GM23338 (cell line): ENCODE data around the gene APMAP. TPM values are rescaled to one million over a fixed set of nuclear protein-coding genes. Genes with fewer than 3 reads are reported as not detected.

Experiments
- ATAC-seq: fragments of 200-7000 bp; cut with Tn5 transposase; 3 replicates; pipeline ENCODE4 v1.9.1; 2020
- DNase-seq: peaks from one replicate; pipeline ENCODE4 v3.0.0-alpha.2; 2015; ENCODE audit warnings: low spot score
- H2AFZ ChIP-seq: fragments of 200-600 bp; sonication (generic); 2 replicates; pipeline ENCODE4 v1.8.0; 2016; ENCODE audit warnings: antibody characterized with exemption, mild to moderate bottlenecking, moderate library complexity
- H3F3A ChIP-seq: fragments of 200-600 bp; sonication (generic); replicated peaks from 2 replicates; pipeline ENCODE4 v1.8.0; 2017; ENCODE audit warnings: antibody characterized with exemption, mixed run types, low read depth
- H3K27ac ChIP-seq: fragments of 200-600 bp; sonication (generic); 2 replicates; pipeline ENCODE4 v1.6.1; 2016; ENCODE audit warnings: low read depth
- H3K27me3 ChIP-seq: fragments of 200-600 bp; sonication (generic); 2 replicates; pipeline ENCODE4 v1.8.0; 2016; ENCODE audit warnings: mild to moderate bottlenecking, mixed run types, moderate library complexity; ENCODE audit not compliant: insufficient read depth
- H3K36me3 ChIP-seq: fragments of 200-600 bp; sonication (generic); 2 replicates; pipeline ENCODE4 v1.8.0; 2016; ENCODE audit warnings: mild to moderate bottlenecking; ENCODE audit not compliant: insufficient read depth
- H3K4me1 ChIP-seq: fragments of 200-600 bp; sonication (generic); 2 replicates; pipeline ENCODE4 v1.8.0; 2016; ENCODE audit warnings: mild to moderate bottlenecking, moderate library complexity; ENCODE audit not compliant: insufficient read depth
- H3K4me2 ChIP-seq: fragments of 200-600 bp; sonication (generic); 2 replicates; pipeline ENCODE4 v1.7.1; 2017; ENCODE audit warnings: mixed run types
- H3K4me3 ChIP-seq: fragments of 200-600 bp; sonication (generic); 2 replicates; pipeline ENCODE4 v1.6.1; 2016; ENCODE audit warnings: mixed run types
- H3K79me2 ChIP-seq: fragments of 200-600 bp; sonication (generic); replicated peaks from 2 replicates; pipeline ENCODE4 v1.8.0; 2017; ENCODE audit warnings: mild to moderate bottlenecking; ENCODE audit not compliant: insufficient read depth
- H3K9me2 ChIP-seq: fragments of 200-600 bp; sonication (generic); 2 replicates; pipeline ENCODE4 v1.8.0; 2017; ENCODE audit not compliant: insufficient read depth
- H4K20me1 ChIP-seq: fragments of 200-600 bp; sonication (generic); replicated peaks from 2 replicates; pipeline ENCODE4 v1.8.0; 2017; ENCODE audit warnings: mild to moderate bottlenecking; ENCODE audit not compliant: insufficient read depth
- H3K27ac Mint-ChIP-seq: 2 replicates; pipeline ENCODE4 v1.8.0; 2020; ENCODE audit warnings: inconsistent platforms, mild to moderate bottlenecking, moderate library complexity, mixed read lengths
- H3K27me3 Mint-ChIP-seq: 3 replicates; pipeline ENCODE4 v1.8.0; 2022; ENCODE audit warnings: low read depth, mild to moderate bottlenecking, moderate library complexity, mixed read lengths, inconsistent platforms; ENCODE audit not compliant: insufficient read depth, poor library complexity
- H3K36me3 Mint-ChIP-seq: 3 replicates; pipeline ENCODE4 v1.8.0; 2021; ENCODE audit warnings: low read depth, mild to moderate bottlenecking, inconsistent platforms, moderate library complexity, mixed read lengths
- H3K4me1 Mint-ChIP-seq: 3 replicates; pipeline ENCODE4 v1.8.0; 2020; ENCODE audit warnings: mild to moderate bottlenecking, inconsistent platforms, mixed read lengths
- H3K4me3 Mint-ChIP-seq: 3 replicates; pipeline ENCODE4 v1.8.0; 2021; ENCODE audit warnings: moderate library complexity, mild to moderate bottlenecking, inconsistent platforms, mixed read lengths
- H3K9me3 Mint-ChIP-seq: 3 replicates; pipeline ENCODE4 v1.8.0; 2020; ENCODE audit warnings: moderate library complexity, mild to moderate bottlenecking, inconsistent platforms, mixed read lengths
- CREB1 ChIP-seq: fragments of 250-450 bp; sonication (Bioruptor Pico); IDR thresholded peaks from 2 replicates; pipeline ENCODE4 v1.5.0; 2020; ENCODE audit warnings: low read depth, mild to moderate bottlenecking, moderate library complexity
- CTCF ChIP-seq, 2 experiments: fragments of 200-600 bp in 1 of 2; sonication (generic) in 1 of 2; conservative IDR thresholded peaks; 2 replicates each; pipeline versions ENCODE4 v1.5.1 to v1.6.1; 2016 to 2017; ENCODE audit warnings: antibody characterized with exemption in 2 of 2, low read depth in 2 of 2, mild to moderate bottlenecking in 2 of 2, moderate library complexity in 1 of 2
- ETS1 ChIP-seq: IDR thresholded peaks from 2 replicates; pipeline ENCODE4 v1.6.1; 2016; ENCODE audit warnings: antibody characterized with exemption
- EZH2 ChIP-seq: fragments of 200-600 bp; sonication (generic); IDR thresholded peaks from one replicate; pipeline ENCODE4 v1.8.0; 2017; ENCODE audit warnings: antibody characterized with exemption, mild to moderate bottlenecking, low read depth; ENCODE audit not compliant: unreplicated experiment
- EZH2phosphoT487 ChIP-seq: fragments of 200-600 bp; sonication (generic); IDR thresholded peaks from one replicate; pipeline ENCODE4 v1.8.1; 2018; ENCODE audit warnings: antibody characterized with exemption; ENCODE audit not compliant: unreplicated experiment
- JUNB ChIP-seq: IDR thresholded peaks from one replicate; pipeline ENCODE4 v1.6.1; 2016; ENCODE audit warnings: antibody characterized with exemption; ENCODE audit not compliant: unreplicated experiment
- NANOG ChIP-seq: IDR thresholded peaks from 2 replicates; pipeline ENCODE4 v1.6.1; 2016; ENCODE audit warnings: antibody characterized with exemption, borderline replicate concordance
- POLR2AphosphoS5 ChIP-seq: IDR thresholded peaks from 2 replicates; pipeline ENCODE4 v1.6.1; 2016; ENCODE audit warnings: antibody characterized with exemption, low read depth
- REST ChIP-seq: IDR thresholded peaks from one replicate; pipeline ENCODE4 v1.6.1; 2018; ENCODE audit warnings: antibody characterized with exemption; ENCODE audit not compliant: unreplicated experiment
- STAT1 ChIP-seq: IDR thresholded peaks from one replicate; pipeline ENCODE4 v1.6.1; 2016; ENCODE audit warnings: antibody characterized with exemption; ENCODE audit not compliant: unreplicated experiment
- ZNF114 ChIP-seq: fragments of 250-450 bp; sonication (Bioruptor Pico); IDR thresholded peaks from 2 replicates; pipeline ENCODE4 v1.5.0; 2020; ENCODE audit warnings: mild to moderate bottlenecking, moderate library complexity
- ZNF331 ChIP-seq: fragments of 250-450 bp; sonication (Bioruptor Pico); IDR thresholded peaks from 2 replicates; pipeline ENCODE4 v1.5.0; 2020; ENCODE audit warnings: low read depth, mild to moderate bottlenecking, moderate library complexity
- ZNF462 ChIP-seq: fragments of 250-450 bp; sonication (Bioruptor Pico); IDR thresholded peaks from 2 replicates; pipeline ENCODE4 v1.5.0; 2020; ENCODE audit warnings: mild to moderate bottlenecking, moderate library complexity
- polyA plus RNA-seq: library from polyadenylated mRNA; unstranded; fragments of >200 nt; fragmentation: Nextera tagmentation; extraction: Ambion mirVana; gene quantifications from 2 replicates; pipeline ENCODE4 v1.2.1, GENCODE V29; 2016
- total RNA-seq: library from RNA; depleted of rRNA; stranded (reverse); fragments of >200 nt; shearing (Covaris generic); gene quantifications from 2 replicates; pipeline ENCODE4 v1.2.3, GENCODE V29; 2014

Gene APMAP
- total and polyA plus RNA-seq, 2 experiments from 2014 or later = 31.7 to 72.3 TPM

GRCh38 chr20:25038591-25039015, 46.1 kb upstream of the APMAP start:
- Histone ChIP-seq H3K79me2 (no peaks in the 10 kb centered on the region), H3K4me2 (no peak overlapping the region), H4K20me1 (no peaks in the 10 kb centered on the region), H3F3A (no peaks in the 10 kb centered on the region), H3K27ac (no peak overlapping the region), H2AFZ (no peak overlapping the region), H3K27me3 (no peaks in the 10 kb centered on the region), H3K4me3 (no peak overlapping the region), H3K9me2 (no peaks in the 10 kb centered on the region), H3K36me3 (no peaks in the 10 kb centered on the region), H3K4me1 (no peaks in the 10 kb centered on the region)
- TF ChIP-seq NANOG = no peak
- TF ChIP-seq EZH2phosphoT487 = no peak
- TF ChIP-seq POLR2AphosphoS5 = no peak
- TF ChIP-seq EZH2 = no peak
- TF ChIP-seq ZNF462 (CRISPR knock-in tag) = no peak
- no peak for TF ChIP-seq CREB1 (CRISPR knock-in tag)
- no peak for TF ChIP-seq CTCF (conservative IDR thresholded peaks at IDR 0.05; ENCODE audit: low read depth in 2 of 2)
- no peak for TF ChIP-seq ETS1
- TF ChIP-seq REST = no peak
- TF ChIP-seq ZNF114 (CRISPR knock-in tag) = no peak
- TF ChIP-seq STAT1 = no peak
- no peak for TF ChIP-seq JUNB
- TF ChIP-seq ZNF331 (CRISPR knock-in tag) = no peak
- DNase-seq (no peak), ATAC-seq (no peak)
- Mint-ChIP-seq H3K9me3 (no peaks in the 10 kb centered on the region; the same call in 2 of the 3 replicates), H3K4me3 (no peak overlapping the region), H3K27ac (no peak overlapping the region), H3K27me3 (peaks cover 8% of the 10 kb centered on the region), H3K36me3 (no peaks in the 10 kb centered on the region), H3K4me1 (peaks cover 5% of the 10 kb centered on the region; the same call in 2 of the 3 replicates)
